ENCODE data around the gene HBQ1. TPM values are rescaled to one million over a fixed set of nuclear protein-coding genes. Genes with fewer than 3 reads are reported as not detected.

HBQ1 gene
- total and polyA plus RNA-seq, 12 donors = 0.09 TPM; not detected in 11

GRCh38 chr16:138049-138417 lies 42.2 kb upstream of the HBQ1 start:
- Histone ChIP-seq H3K36me3 (no peaks in the 10 kb centered on the region), H3K4me3 (peak overlapping the region; percentile 53 to 97 (median 72)), H3K9me3 (no peaks in the 10 kb centered on the region), H3K27me3 (peaks cover 0 to 7% (median 0%) of the 10 kb centered on the region in 7 donors), H3K4me1 (peaks cover 0 to 20% (median 9%) of the 10 kb centered on the region in 9 donors), H3K27ac (peak overlapping the region in 9 of 10 donors; percentile 34 to 94 (median 79))
- peak; percentile 12 to 30 for DNase-seq
- TF ChIP-seq CTCF (IDR thresholded peaks at IDR 0.05) = no peak
- ATAC-seq = peak in 7 of 8 donors; percentile 5 to 40 (median 29)
- WGBS, 2 donors = 1% methylated on average over 29 to 30 of the region's 30 CpGs
- intact Hi-C loops (cut with DNase I) = no loop called here

GRCh38 chr16:140175-140857 lies 39.9 kb upstream of the HBQ1 start:
- H3K4me3 ChIP-seq = no peak overlapping the region
- H3K27me3 ChIP-seq = peaks cover 0 to 21% (median 10%) of the 10 kb centered on the region in 7 donors
- no peaks in the 10 kb centered on the region for H3K36me3 ChIP-seq
- intact Hi-C loops (cut with DNase I) = no loop called here
- DNase-seq (no peak), ATAC-seq (no peak)
- TF ChIP-seq CTCF (IDR thresholded peaks at IDR 0.05) = no peak
- 60 to 63% methylated on average over 10 of the region's 10 CpGs for WGBS, 2 donors
- H3K4me1 ChIP-seq = peaks cover 0 to 20% (median 9%) of the 10 kb centered on the region in 9 donors
- H3K9me3 ChIP-seq = no peaks in the 10 kb centered on the region
- no peak overlapping the region for H3K27ac ChIP-seq

- Histone ChIP-seq H3K9me3 (no peaks in the 10 kb centered on the region), H3K27ac (no peak overlapping the region), H3K4me3 (no peak overlapping the region), H3K4me1 (peaks cover 0 to 13% (median 4%) of the 10 kb centered on the region in 9 donors), H3K27me3 (peaks cover 0 to 30% (median 10%) of the 10 kb centered on the region in 7 donors), H3K36me3 (no peaks in the 10 kb centered on the region)
- ATAC-seq (no peak), DNase-seq (no peak)
- WGBS, 2 donors = 71 to 78% methylated on average over 12 of the region's 12 CpGs
- intact Hi-C loops (cut with DNase I) = no loop called here
- no peak for TF ChIP-seq CTCF (IDR thresholded peaks at IDR 0.05)
Observed at GRCh38 chr16:142405-142967, 37.8 kb upstream of the HBQ1 start.

- ATAC-seq = no peak
- Histone ChIP-seq H3K27me3 (peaks cover 0 to 30% (median 10%) of the 10 kb centered on the region in 7 donors), H3K4me1 (peaks cover 0 to 8% (median 0%) of the 10 kb centered on the region in 9 donors), H3K36me3 (no peaks in the 10 kb centered on the region), H3K27ac (no peak overlapping the region), H3K9me3 (no peaks in the 10 kb centered on the region), H3K4me3 (no peak overlapping the region)
- no peak for TF ChIP-seq CTCF (IDR thresholded peaks at IDR 0.05)
- intact Hi-C loops (cut with DNase I) = no loop called here
- DNase-seq = no peak
- WGBS, 2 donors = 77% methylated on average over 6 of the region's 6 CpGs
Observed at GRCh38 chr16:143047-143446, 37.2 kb upstream of the HBQ1 start.
